Stimulated activated CD4-positive, alpha-beta T cell treated with anti-CD3 and anti-CD28 coated beads, Interleukin-4, amount 100 ng/mL, for 4 hours (primary cell): Measurements from ENCODE around the gene ADSL.
"Not testable (repeated sequence)": the region's sequence is repeated elsewhere in the genome, so short reads cannot be mapped to it uniquely, and the experiment has no call there.

Source experiments
- DNase-seq, 2 experiments: peaks; one replicate each; pipeline ENCODE4 v3.0.0-alpha.2; 2020

The ADSL gene

GRCh38 chr22:40346185-40347118, at the start of gene ADSL:
TSS of gene ADSL (plus strand) at chr22:40346500. CDS start at chr22:40346559, 59 bp downstream.
- peak; percentile 78 to 86 for DNase-seq

- DNase-seq, result no peak
Observed at GRCh38 chr22:40300316-40300715, 46.0 kb upstream of the ADSL start.

GRCh38 chr22:40300884-40301672, 45.2 kb upstream of the ADSL start:
- DNase-seq, result no peak

- DNase-seq, result no peak
Observed at GRCh38 chr22:40302149-40302548, 44.2 kb upstream of the ADSL start.

- no peak for DNase-seq
Observed at GRCh38 chr22:40305625-40306024, 40.7 kb upstream of the ADSL start.

GRCh38 chr22:40308999-40309573, 37.2 kb upstream of the ADSL start:
- no peak for DNase-seq

GRCh38 chr22:40309631-40310030, 36.7 kb upstream of the ADSL start:
- no peak for DNase-seq

GRCh38 chr22:40310081-40310767, 36.1 kb upstream of the ADSL start:
- no peak for DNase-seq

GRCh38 chr22:40310768-40311120, 35.6 kb upstream of the ADSL start:
- DNase-seq, result no peak

GRCh38 chr22:40311646-40312045, 34.7 kb upstream of the ADSL start:
- not testable (repeated sequence) for DNase-seq

- DNase-seq, result no peak
Observed at GRCh38 chr22:40312050-40312449, 34.2 kb upstream of the ADSL start.

- DNase-seq, result no peak
Observed at GRCh38 chr22:40313007-40313406, 33.3 kb upstream of the ADSL start.

GRCh38 chr22:40314041-40314440, 32.3 kb upstream of the ADSL start:
- no peak for DNase-seq

- no peak for DNase-seq
Observed at GRCh38 chr22:40320687-40321086, 25.6 kb upstream of the ADSL start.

GRCh38 chr22:40322021-40322420, 24.3 kb upstream of the ADSL start:
- no peak for DNase-seq

GRCh38 chr22:40322818-40323447, 23.4 kb upstream of the ADSL start:
- no peak for DNase-seq

GRCh38 chr22:40323681-40324171, 22.6 kb upstream of the ADSL start:
- peak in 1 of 2 experiments; percentile 17 for DNase-seq

GRCh38 chr22:40324468-40325305, 21.6 kb upstream of the ADSL start:
- DNase-seq, result peak in 1 of 2 experiments; percentile 28

- DNase-seq, result peak; percentile 41 to 77
Observed at GRCh38 chr22:40325315-40325714, 21.0 kb upstream of the ADSL start.

- no peak for DNase-seq
Observed at GRCh38 chr22:40326905-40327735, 19.2 kb upstream of the ADSL start.
